Measurements from ENCODE around the gene AKAP6. TPM values are rescaled to one million over a fixed set of nuclear protein-coding genes. Genes with fewer than 3 reads are reported as not detected.

Gene AKAP6
- total and polyA plus RNA-seq, 7 donors = 0.60 to 56.2 (median 29.5) TPM; not detected in 1

DNA sequence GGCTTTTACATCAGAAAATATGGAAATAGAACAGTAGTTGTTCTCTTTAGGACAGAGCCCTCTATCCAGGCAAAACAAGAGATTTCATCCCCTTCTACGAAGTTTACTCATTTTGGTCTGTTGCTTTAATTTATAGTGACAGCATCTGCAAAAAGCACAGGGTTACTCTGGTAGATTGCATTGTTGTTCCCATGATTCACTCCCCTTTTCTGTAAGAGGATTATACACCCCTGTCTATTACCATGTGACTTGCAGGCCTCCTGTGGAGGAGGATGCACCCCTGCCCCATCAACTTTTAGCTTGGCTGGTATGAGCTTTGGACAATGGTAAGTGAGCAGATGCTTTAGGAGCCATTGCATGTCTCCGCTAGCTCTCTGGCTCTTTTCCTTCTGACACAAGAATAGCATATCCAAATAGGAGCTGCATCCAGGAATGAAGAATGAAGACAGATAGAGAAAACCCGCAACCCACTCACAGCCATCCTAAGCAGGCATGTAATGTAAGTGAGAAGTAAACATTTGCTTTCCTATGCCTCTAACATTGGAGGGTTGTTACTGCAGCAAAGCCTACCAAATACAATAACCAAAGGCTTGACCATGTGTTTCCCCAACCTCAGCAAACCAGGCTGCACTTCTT lies 304.2 kb downstream of the AKAP6 start:
- intact Hi-C loops (cut with DNase I) = no loop called here
- Histone ChIP-seq H3K27ac (no peak overlapping the region), H3K27me3 (no peaks in the 10 kb centered on the region), H3K36me3 (no peaks in the 10 kb centered on the region), H3K4me1 (peaks cover 0 to 5% (median 0%) of the 10 kb centered on the region in 4 donors), H3K9me3 (no peaks in the 10 kb centered on the region), H3K4me3 (no peak overlapping the region)
- DNase-seq = no peak
- TF ChIP-seq POLR2AphosphoS5 (IDR thresholded peaks at IDR 0.05) (no peak), POLR2A (IDR thresholded peaks at IDR 0.05) (no peak), EP300 (IDR thresholded peaks at IDR 0.05) (no peak)
- TF ChIP-seq, protein P1, sequence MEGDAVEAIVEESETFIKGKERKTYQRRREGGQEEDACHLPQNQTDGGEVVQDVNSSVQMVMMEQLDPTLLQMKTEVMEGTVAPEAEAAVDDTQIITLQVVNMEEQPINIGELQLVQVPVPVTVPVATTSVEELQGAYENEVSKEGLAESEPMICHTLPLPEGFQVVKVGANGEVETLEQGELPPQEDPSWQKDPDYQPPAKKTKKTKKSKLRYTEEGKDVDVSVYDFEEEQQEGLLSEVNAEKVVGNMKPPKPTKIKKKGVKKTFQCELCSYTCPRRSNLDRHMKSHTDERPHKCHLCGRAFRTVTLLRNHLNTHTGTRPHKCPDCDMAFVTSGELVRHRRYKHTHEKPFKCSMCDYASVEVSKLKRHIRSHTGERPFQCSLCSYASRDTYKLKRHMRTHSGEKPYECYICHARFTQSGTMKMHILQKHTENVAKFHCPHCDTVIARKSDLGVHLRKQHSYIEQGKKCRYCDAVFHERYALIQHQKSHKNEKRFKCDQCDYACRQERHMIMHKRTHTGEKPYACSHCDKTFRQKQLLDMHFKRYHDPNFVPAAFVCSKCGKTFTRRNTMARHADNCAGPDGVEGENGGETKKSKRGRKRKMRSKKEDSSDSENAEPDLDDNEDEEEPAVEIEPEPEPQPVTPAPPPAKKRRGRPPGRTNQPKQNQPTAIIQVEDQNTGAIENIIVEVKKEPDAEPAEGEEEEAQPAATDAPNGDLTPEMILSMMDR (IDR thresholded peaks at IDR 0.05) = no peak
- WGBS, 2 donors = 92 to 93% methylated on average over 3 of the region's 3 CpGs

GRCh38 chr14:32633930-32634329 lies 304.8 kb downstream of the AKAP6 start:
- DNase-seq = no peak
- Histone ChIP-seq H3K9me3 (no peaks in the 10 kb centered on the region), H3K4me1 (peaks cover 0 to 5% (median 0%) of the 10 kb centered on the region in 4 donors), H3K36me3 (no peaks in the 10 kb centered on the region), H3K27me3 (no peaks in the 10 kb centered on the region), H3K27ac (no peak overlapping the region), H3K4me3 (no peak overlapping the region)
- intact Hi-C loops (cut with DNase I) = no loop called here
- TF ChIP-seq POLR2AphosphoS5 (IDR thresholded peaks at IDR 0.05) = no peak
- TF ChIP-seq EP300 (IDR thresholded peaks at IDR 0.05) = no peak
- no peak for TF ChIP-seq POLR2A (IDR thresholded peaks at IDR 0.05)
- TF ChIP-seq, protein P1 (IDR thresholded peaks at IDR 0.05) = no peak

- no peak overlapping the region for H3K27ac ChIP-seq
Observed at GRCh38 chr14:32635061-32635719, 306.1 kb downstream of the AKAP6 start.

GRCh38 chr14:32637582-32637981 lies 308.5 kb downstream of the AKAP6 start:
- no peak overlapping the region for H3K27ac ChIP-seq
- DNase-seq = no peak
- TF ChIP-seq, protein P1 (IDR thresholded peaks at IDR 0.05) = no peak
- TF ChIP-seq POLR2AphosphoS5 (IDR thresholded peaks at IDR 0.05) (no peak), EP300 (IDR thresholded peaks at IDR 0.05) (no peak), POLR2A (IDR thresholded peaks at IDR 0.05) (no peak)
- intact Hi-C loops (cut with DNase I) = no loop called here
- no peaks in the 10 kb centered on the region for H3K36me3 ChIP-seq
- H3K4me3 ChIP-seq = no peak overlapping the region
- H3K9me3 ChIP-seq = no peaks in the 10 kb centered on the region
- H3K4me1 ChIP-seq = peaks cover 0 to 5% (median 0%) of the 10 kb centered on the region in 4 donors
- no peaks in the 10 kb centered on the region for H3K27me3 ChIP-seq
- WGBS, 2 donors = 88 to 96% methylated on average over 2 of the region's 2 CpGs

More at GRCh38 chr14:32635061-32635719, 306.1 kb downstream of the AKAP6 start:
- intact Hi-C loops (cut with DNase I) = no loop called here
- TF ChIP-seq, protein P1 (IDR thresholded peaks at IDR 0.05) = no peak
- no peak for TF ChIP-seq POLR2A (IDR thresholded peaks at IDR 0.05)
- TF ChIP-seq EP300 (IDR thresholded peaks at IDR 0.05) = no peak
- Histone ChIP-seq H3K36me3 (no peaks in the 10 kb centered on the region), H3K9me3 (no peaks in the 10 kb centered on the region), H3K27me3 (no peaks in the 10 kb centered on the region), H3K4me3 (peak overlapping the region in 3 of 4 donors; percentile 5 to 23 (median 5)), H3K4me1 (peaks cover 0 to 5% (median 0%) of the 10 kb centered on the region in 4 donors)
- WGBS, 2 donors = 43 to 49% methylated on average over 2 of the region's 2 CpGs
- no peak for DNase-seq
